GM15510 (cell line): ENCODE measurements around the gene CECR2.

Source experiments
- POLR2A ChIP-seq: IDR thresholded peaks from 3 replicates; pipeline ENCODE4 v1.6.1; 2011; ENCODE audit warnings: borderline replicate concordance; ENCODE audit not compliant: insufficient read length; ENCODE audit errors: extremely low read depth

The CECR2 gene

DNA sequence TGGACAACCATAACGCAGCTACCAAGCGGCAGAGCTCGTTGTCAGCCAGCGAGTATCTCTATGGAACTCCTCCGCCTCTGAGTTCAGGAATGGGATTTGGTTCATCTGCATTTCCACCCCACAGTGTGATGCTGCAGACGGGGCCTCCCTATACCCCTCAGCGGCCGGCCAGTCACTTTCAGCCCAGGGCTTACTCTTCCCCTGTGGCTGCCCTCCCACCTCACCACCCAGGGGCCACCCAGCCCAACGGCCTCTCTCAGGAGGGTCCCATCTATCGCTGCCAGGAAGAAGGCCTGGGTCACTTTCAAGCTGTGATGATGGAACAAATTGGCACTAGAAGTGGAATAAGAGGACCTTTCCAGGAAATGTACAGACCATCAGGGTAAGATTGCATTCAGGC, 179.9 kb downstream of the CECR2 start:
- no peak for TF ChIP-seq POLR2A

DNA sequence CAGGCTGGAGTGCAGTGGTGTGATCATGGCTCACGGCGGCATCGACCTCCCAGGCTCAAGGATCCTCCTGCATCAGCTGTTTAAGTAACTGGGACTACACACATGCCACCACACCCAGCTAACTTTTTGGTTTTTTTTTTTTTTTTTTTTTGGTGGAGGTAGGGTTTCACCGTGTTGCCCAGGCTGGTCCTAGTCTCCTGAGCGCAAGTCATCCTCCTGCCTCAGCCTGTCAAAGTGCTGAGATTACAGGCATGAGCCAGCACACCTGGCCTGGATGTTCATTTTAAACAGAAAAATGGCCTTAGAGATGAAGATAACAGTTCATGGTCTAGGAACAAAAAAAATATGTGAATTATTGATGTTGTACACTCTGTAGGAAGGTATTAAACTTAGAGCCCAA, 180.4 kb downstream of the CECR2 start:
- no peak for TF ChIP-seq POLR2A

DNA sequence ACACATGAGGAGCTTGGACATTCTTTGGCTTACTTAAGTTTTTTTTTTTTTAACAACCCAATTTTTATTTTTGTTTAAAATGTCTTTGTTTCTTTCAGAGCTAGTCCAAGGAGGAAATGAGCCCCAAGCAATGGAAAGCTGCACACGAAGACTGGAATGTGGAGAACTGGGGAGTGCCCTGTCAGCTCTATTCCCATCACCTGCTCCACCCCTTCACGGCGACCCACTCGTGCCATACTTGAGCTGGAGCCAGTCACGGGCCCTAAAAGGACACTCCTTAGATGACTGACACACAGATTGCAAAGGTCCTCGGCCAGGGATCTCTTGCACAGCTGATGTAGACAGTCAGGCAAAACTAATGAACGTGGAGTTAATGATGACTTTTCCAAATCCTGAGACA, 183.5 kb downstream of the CECR2 start:
- no peak for TF ChIP-seq POLR2A

DNA sequence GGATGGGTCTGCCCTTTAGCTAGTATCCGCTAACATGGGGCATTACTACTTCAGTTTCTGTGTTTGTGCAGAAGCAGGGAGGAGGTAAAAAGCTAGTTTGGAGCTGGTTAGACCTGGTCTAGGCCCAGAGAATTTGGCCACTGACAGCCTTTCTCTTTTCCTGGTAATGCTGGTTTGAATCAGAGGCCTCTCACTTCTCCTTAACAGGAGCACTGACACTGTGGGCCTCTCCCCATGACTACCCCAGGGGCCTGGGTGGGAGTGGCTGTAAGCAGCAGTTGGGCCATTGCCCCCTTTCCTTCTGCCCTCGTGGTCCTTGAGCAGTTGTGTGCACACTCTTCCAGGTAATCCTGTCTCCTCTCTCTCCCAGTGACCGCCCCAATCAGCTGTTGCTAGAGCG, 185.6 kb downstream of the CECR2 start:
- TF ChIP-seq POLR2A = no peak

DNA sequence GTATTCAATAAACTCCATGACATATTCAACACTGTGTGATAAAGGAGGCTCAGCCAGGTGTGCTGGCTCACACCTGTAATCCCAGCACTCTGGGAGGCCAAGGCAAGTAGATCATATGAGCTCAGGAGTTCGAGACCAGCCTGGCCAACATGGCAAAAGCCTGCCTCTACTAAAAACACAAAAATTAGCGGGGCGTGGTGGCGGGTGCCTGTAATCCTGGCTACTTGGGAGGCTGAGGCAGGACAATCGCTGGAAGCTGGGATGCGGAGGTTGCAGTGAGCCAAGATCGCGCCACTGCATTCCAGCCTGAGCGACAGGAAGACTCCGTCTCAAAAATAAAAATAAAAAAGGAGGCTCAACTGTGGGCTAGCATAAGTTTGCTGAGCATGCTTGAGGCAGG, 189.9 kb downstream of the CECR2 start:
- TF ChIP-seq POLR2A = no peak

DNA sequence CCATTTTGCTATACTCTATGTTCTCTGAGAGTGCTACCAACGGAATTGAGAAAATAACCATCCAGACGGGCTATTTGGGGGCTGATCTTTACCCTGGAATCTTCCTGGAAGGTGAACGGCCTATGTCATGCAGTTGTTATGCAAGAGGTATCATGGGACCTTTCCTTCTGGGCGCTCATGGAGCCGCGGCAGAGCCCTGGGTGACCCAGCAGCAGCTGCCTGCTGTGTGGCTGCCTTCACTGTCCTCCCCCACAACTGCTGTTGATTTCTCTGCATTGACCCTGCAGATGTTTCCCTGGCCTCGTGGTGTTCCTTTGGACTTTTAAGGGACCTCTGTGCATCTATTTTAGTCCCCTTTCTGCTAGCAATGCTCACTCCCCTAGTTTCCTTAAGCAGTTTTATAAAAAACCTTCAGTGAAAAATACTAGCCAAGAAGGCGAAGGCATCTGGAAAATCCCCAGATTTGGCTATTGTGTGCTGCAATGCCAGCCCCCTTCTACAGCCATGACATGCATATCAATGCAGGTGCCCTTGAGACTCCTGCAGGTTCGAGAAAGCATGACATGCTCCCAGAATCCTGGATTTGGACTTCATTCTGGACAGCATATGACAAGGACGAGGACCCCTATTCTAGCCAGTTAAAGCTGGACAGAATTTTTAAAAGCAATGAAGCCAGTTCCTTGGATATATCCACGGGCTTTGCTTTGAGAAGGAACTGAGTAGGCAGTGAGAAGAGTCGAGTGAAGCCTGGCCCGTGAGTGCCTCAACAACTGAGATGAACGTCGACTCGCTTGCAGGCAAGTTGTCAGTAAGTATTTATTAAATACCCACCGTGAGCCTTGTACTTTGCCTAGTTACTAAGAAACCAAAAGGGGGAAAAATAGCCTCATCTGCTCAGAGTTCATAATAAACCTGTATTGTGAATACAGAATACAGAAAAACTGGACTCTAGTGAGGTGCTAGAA, 193.9 kb downstream of the CECR2 start, which contains the start of gene SLC25A18:
TSS of gene SLC25A18 (plus strand) at position 593 of the 965 bp plus-strand sequence. CDS start 16,447 bp downstream, outside the sequence.
- TF ChIP-seq POLR2A = no peak

DNA sequence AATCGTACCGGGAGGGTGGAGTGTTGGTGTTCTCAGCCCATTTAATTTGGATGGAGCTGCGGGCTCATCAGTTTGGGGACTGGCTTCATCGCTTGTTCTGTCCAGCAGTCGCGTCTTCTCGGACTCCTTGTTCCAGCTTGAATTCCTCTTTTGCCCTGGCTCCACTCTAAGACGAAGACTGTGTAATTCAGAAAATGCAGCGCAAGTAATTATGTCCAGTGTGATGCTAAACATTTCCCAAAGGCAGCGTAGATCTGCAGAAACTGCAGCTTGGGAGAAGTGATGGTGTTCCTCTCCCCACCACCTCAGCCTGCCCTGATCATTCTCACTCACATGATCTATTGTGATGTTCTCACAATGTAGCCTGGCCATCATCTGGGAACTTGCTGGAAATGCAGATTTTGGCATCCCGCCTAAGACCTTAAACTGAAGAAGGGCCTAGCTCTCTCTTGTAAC, 194.7 kb downstream of the CECR2 start:
- no peak for TF ChIP-seq POLR2A

DNA sequence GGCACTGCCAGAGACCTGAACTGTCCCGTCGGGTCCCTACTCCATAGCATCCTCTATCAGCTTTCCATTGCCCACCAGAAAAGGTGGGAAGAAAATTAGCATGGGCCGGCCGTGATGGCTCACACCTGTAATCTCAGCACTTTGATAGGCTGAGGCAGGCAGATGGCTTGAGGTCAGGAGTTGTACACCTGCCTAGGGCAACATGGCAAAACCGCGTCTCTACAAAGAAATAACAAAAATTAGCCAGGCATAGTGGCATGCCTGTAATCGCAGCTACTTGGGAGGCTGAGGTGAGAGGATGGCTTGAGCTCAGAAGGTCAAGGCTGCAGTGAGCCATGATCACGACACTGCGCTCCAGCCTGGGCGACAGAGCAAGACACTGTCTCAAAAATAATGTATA, 197.5 kb downstream of the CECR2 start:
- TF ChIP-seq POLR2A = no peak

DNA sequence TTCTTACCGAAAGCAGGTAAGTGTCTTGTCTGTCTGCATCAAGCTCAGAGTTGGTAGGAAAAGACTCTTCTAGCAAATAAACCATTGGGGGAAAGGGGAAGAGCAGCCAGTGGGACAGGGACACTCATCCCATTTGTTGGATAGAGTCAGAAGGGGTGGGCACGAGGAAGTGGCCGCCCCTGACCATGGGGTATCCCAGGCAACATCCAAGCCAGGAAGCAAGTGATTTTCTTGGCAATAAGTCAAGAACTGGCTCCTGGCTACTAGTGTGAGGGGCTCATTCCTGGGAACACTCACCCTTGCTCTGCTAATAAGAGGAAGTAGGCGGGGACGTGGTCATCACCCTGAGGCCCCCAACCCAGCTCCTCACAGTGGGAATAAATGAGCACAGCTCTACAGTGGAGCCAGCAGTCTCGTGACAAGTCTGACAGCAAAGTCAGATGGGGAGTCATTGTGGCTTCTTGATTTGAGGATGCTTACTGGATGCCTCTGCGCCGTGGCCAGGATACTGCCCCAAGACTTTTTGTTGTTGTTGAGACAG, 200.8 kb downstream of the CECR2 start:
- TF ChIP-seq POLR2A = no peak

DNA sequence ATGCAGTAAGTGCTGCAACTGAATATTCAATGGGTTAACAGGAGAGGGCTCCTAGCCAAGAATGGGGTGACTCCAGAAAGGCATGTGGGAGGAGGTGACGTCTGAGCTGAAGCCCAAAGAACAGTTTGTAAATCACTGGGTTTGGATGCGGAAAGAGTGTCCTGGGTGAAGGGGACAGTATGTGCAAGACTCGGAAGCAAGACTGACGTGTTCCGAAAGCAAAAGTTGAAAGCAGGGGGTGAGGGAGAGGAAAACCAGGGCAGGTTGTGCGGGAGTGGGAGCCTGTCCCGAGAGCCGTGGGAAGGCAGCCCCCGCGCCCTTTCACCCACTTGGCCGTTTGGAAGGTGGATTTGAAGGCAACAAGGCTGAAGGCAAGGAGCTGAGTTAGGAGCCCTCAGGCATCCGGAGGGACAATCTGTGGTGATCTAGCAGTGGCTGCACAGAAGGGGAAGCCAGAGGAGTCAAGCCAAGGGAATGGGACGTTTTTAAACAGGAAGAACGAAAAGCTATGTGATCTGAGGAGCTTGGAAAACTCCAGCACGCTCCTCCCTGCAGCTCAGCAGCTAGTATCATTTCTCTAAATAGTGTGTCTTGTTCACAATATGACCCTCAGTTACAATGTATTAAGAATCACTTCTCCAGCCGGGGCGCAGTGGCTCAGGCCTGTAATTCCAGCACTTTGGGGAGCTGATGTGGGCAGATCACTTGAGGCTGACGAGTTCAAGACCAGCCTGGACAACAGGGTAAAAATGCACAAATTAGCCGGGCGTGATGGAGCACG, 201.8 kb downstream of the CECR2 start:
- TF ChIP-seq POLR2A = no peak

DNA sequence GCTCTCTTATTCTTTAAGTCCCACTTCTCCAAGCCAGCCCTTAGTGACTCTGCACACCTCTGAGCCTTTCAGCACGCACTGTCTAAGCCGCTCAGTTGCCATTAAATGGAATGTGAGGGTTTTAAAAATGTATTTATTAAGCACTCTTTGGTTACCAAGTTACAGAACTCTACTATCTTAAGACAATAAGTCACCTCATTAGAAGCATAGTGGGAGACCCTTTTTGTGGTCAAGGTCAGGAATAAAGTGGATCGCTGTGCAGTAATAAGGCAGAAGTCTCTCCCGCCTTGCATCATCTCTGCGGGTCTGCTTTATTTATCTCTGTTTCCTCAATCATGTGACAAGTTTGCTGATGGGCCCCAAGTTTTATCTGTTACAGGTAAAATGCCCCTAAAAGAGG, 205.9 kb downstream of the CECR2 start:
- no peak for TF ChIP-seq POLR2A

DNA sequence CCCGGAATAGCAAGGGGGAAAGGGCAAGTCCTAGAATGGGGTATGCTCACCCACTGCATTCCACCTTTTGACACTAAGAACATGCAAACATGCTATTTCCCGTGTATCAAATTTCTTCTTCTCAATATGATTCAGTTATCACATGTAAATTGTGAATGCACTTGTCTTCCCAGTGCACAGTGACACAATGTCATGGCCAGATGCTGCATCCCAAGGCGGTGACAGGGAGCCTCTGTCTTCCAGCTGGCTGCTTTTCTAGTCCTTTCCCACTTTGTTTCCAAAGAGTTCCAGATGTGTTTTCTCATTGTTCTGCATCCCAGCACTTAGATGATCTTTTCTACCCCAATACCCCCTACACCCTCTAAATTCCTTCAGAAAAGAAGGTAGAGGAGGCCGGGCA, 206.4 kb downstream of the CECR2 start:
- TF ChIP-seq POLR2A = no peak

DNA sequence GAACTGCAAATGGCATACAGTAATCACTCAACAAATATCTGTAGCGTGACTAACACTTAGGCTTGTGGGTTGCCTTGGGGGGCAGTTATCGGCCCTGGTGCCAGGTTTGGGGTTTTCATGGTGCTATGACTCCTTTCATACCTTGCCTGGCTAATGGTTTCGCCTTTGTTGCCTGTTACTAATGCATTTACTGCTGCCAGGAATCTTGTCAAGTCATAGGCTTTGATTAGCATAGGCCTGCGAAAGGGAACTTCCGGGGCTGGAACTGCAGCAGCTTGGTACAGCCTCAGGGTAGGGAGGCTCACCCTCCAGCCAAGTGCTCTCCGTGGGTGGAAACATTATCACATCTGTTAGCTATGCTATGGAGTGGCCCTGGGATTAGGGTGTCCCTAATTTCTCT, 207.2 kb downstream of the CECR2 start:
- TF ChIP-seq POLR2A = no peak

DNA sequence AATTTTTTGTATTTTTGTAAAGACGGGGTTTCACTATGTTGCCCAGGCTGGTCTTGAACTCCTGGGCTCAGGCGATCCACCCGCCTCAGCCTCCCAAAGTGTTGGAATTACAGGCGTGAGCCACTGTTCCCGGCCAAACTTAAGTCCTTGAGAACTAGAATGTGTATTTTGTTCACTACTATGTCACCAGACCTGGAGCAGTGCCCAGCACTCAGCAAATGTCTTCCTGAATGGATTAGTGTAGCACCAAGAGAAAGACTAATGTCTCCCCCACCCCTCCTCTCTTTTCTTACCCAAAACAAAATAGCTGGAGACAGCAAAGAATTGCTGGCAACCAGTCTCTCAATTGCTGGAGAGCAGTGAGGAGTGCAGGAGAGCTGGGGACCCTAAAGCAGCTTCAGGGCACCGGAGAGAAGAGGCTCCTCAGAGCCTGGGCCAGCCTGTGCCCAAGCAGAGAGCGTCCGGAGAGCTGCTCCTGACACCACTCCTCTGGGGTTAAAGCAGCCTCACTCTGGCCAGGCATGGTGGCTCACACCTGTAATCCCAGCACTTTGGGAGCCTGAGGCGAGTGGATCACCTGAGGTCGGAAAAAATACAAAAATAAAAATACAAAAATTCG, 209.0 kb downstream of the CECR2 start:
- TF ChIP-seq POLR2A = no peak

DNA sequence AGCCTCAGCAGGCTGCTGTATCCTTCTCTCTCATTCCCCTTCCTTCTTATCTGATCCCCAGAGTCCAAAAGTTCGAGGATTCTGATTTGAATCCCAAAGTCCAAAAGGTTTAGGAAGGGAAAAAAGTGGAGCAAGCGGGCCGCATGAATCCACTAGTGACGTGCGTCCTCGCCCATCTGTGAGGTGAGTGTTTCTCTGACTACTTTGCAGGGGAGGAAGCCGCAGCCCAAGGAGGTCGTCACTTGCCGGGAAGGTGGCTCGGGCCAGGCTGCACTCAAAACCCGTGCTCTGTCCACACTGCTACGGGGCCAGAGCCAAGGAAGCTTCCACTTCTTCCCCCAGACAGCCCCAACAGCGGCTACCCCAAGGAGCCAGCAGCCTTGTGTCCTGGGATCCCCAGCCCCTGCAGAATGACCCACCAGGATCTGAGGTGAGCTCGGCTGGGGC, 210.3 kb downstream of the CECR2 start:
- no peak for TF ChIP-seq POLR2A
